HepG2 (cell line): ENCODE measurements around the gene ZMYND10.

ENCODE experiments used
- MAF1 ChIP-seq: sonication (generic); formaldehyde crosslinking; IDR thresholded peaks from 2 replicates; pipeline ENCODE4 v1.5.0; 2020; ENCODE audit warnings: missing genetic modification reagents, borderline replicate concordance
- MZF1 ChIP-seq: sonication (generic); formaldehyde crosslinking; IDR thresholded peaks from 2 replicates; pipeline ENCODE4 v1.8.1; 2023; ENCODE audit warnings: mild to moderate bottlenecking, missing genetic modification reagents, borderline replicate concordance
- TAF1 ChIP-seq: sonication (generic); formaldehyde crosslinking; IDR thresholded peaks from 2 replicates; pipeline ENCODE4 v1.4.0; 2020; ENCODE audit warnings: missing genetic modification reagents
- ZNF431 ChIP-seq: sonication (generic); formaldehyde crosslinking; IDR thresholded peaks from 2 replicates; pipeline ENCODE4 v1.9.0; 2022; ENCODE audit warnings: missing genetic modification reagents, low read depth, mild to moderate bottlenecking, borderline replicate concordance
- TF ChIP-seq, protein P1 (sequence below): IDR thresholded peaks from 2 replicates; pipeline ENCODE4 v1.6.1; 2016; ENCODE audit warnings: low read depth, borderline replicate concordance

- TF ChIP-seq MZF1, result no peak
- TF ChIP-seq MAF1 (CRISPR knock-in tag), result no peak
- TF ChIP-seq ZNF431 (CRISPR knock-in tag), result no peak
- no peak for TF ChIP-seq TAF1 (CRISPR knock-in tag)
- TF ChIP-seq, protein P1, sequence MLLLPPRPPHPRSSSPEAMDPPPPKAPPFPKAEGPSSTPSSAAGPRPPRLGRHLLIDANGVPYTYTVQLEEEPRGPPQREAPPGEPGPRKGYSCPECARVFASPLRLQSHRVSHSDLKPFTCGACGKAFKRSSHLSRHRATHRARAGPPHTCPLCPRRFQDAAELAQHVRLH, result no peak
Observed at GRCh38 chr3:50296721-50297383, 48.7 kb downstream of the ZMYND10 start.
